Middle frontal gyrus (tissue), 1 donor: ENCODE data around the gene KAZALD1.
A peak's percentile ranks its signal among the peaks of the same experiment; 100 is the strongest.

Source experiments
- DNase-seq: peaks from one replicate; pipeline ENCODE4 v3.0.0-alpha.2; 2015; ENCODE audit warnings: low spot score; ENCODE audit errors: extremely low spot score

The KAZALD1 gene

GRCh38 chr10:101047961-101048892 is 13.6 kb upstream of the KAZALD1 start:
- DNase-seq, result no peak

GRCh38 chr10:101050208-101051069 is 11.3 kb upstream of the KAZALD1 start:
- no peak for DNase-seq

- DNase-seq, result no peak
These were observed 9.5 kb upstream of the KAZALD1 start for GRCh38 chr10:101052285-101052684.

GRCh38 chr10:101053516-101053915 is 8.3 kb upstream of the KAZALD1 start:
- no peak for DNase-seq

GRCh38 chr10:101054351-101054750 is 7.4 kb upstream of the KAZALD1 start:
- DNase-seq, result no peak

GRCh38 chr10:101054876-101055275 is 6.9 kb upstream of the KAZALD1 start:
- DNase-seq, result no peak

- DNase-seq, result no peak
These were observed 6.4 kb upstream of the KAZALD1 start for GRCh38 chr10:101055411-101055810.

- DNase-seq, result no peak
These were observed 5.2 kb upstream of the KAZALD1 start for GRCh38 chr10:101056365-101057151.

- peak; percentile 76 for DNase-seq
These were observed 1.5 kb upstream of the KAZALD1 start for GRCh38 chr10:101060036-101060950.

- peak; percentile 68 for DNase-seq
These were observed 702 bp upstream of the KAZALD1 start for GRCh38 chr10:101060951-101061623.

GRCh38 chr10:101062232-101063049 is 652 bp downstream of the KAZALD1 start:
- no peak for DNase-seq

- no peak for DNase-seq
These were observed 1.3 kb downstream of the KAZALD1 start for GRCh38 chr10:101063050-101063525.

GRCh38 chr10:101063548-101064414 is 2.0 kb downstream of the KAZALD1 start:
- DNase-seq, result no peak

- DNase-seq, result no peak
These were observed 2.7 kb downstream of the KAZALD1 start for GRCh38 chr10:101064415-101065030.

GRCh38 chr10:101065481-101066145 is 3.8 kb downstream of the KAZALD1 start:
- DNase-seq, result no peak

GRCh38 chr10:101066146-101066895 is 4.5 kb downstream of the KAZALD1 start:
- DNase-seq, result no peak
